Frontal cortex (tissue), 4 donors: Measurements from ENCODE around the gene ANKRD27. TPM values are rescaled to one million over a fixed set of nuclear protein-coding genes. Genes with fewer than 3 reads are reported as not detected.
A peak's percentile ranks its signal among the peaks of the same experiment; 100 is the strongest.
"Not testable (repeated sequence)": the region's sequence is repeated elsewhere in the genome, so short reads cannot be mapped to it uniquely, and the experiment has no call there.

Source experiments
- DNase-seq, 2 donors: peaks; one replicate each; pipeline ENCODE4 v3.0.0; 2012; ENCODE audit warnings: low spot score in 2 of 2
- FAIRE-seq: peaks from 2 replicates; lab custom pipeline; 2012; peaks lifted over from hg19 to GRCh38; lab: Jason Lieb, UNC
- total RNA-seq: library from RNA; depleted of rRNA; stranded (reverse); fragments of >200 nt; gene quantifications from one replicate; pipeline ENCODE4 v1.2.3, GENCODE V29; 2014
- donor health status: control.
- donor health status: control.
- donor health status: control.

Gene ANKRD27
- total RNA-seq, 1 donor from 2014 or later = 34.2 TPM

GRCh38 chr19:32661318-32661717, 13.7 kb downstream of the ANKRD27 start:
- DNase-seq (no peak), FAIRE-seq (no peak)

GRCh38 chr19:32658527-32658926, 16.5 kb downstream of the ANKRD27 start:
- DNase-seq (no peak), FAIRE-seq (no peak)

- no peak for FAIRE-seq
Observed at GRCh38 chr19:32658075-32658474, 16.9 kb downstream of the ANKRD27 start.

GRCh38 chr19:32656379-32656778, 18.6 kb downstream of the ANKRD27 start:
- not testable (repeated sequence) for FAIRE-seq

More at GRCh38 chr19:32658075-32658474, 16.9 kb downstream of the ANKRD27 start:
- no peak for DNase-seq

GRCh38 chr19:32653599-32653915, 21.4 kb downstream of the ANKRD27 start:
- FAIRE-seq (no peak), DNase-seq (no peak)

More at GRCh38 chr19:32656379-32656778, 18.6 kb downstream of the ANKRD27 start:
- DNase-seq = not testable (repeated sequence)

GRCh38 chr19:32652894-32653598, 21.9 kb downstream of the ANKRD27 start:
- peak in 1 of 2 donors; percentile 46 for DNase-seq

GRCh38 chr19:32652331-32652730, 22.6 kb downstream of the ANKRD27 start:
- not testable (repeated sequence) for FAIRE-seq, DNase-seq

More at GRCh38 chr19:32652894-32653598, 21.9 kb downstream of the ANKRD27 start:
- no peak for FAIRE-seq

GRCh38 chr19:32651729-32652140, 23.2 kb downstream of the ANKRD27 start:
- FAIRE-seq (no peak), DNase-seq (peak; percentile 54 to 65)

GRCh38 chr19:32650671-32651070, 24.3 kb downstream of the ANKRD27 start:
- FAIRE-seq = no peak
- no peak for DNase-seq

GRCh38 chr19:32649751-32650150, 25.2 kb downstream of the ANKRD27 start:
- DNase-seq = no peak
- FAIRE-seq = no peak

- no peak for DNase-seq
- no peak for FAIRE-seq
Observed at GRCh38 chr19:32647361-32647760, 27.6 kb downstream of the ANKRD27 start.

- no peak for DNase-seq
- no peak for FAIRE-seq
Observed at GRCh38 chr19:32646556-32646955, 28.4 kb downstream of the ANKRD27 start.

GRCh38 chr19:32642771-32643170, 32.2 kb downstream of the ANKRD27 start:
- DNase-seq = no peak
- FAIRE-seq = no peak

- no peak for DNase-seq
Observed at GRCh38 chr19:32638625-32639024, 36.4 kb downstream of the ANKRD27 start.

GRCh38 chr19:32637480-32637879, 37.5 kb downstream of the ANKRD27 start:
- DNase-seq = no peak
- no peak for FAIRE-seq

More at GRCh38 chr19:32638625-32639024, 36.4 kb downstream of the ANKRD27 start:
- no peak for FAIRE-seq

- DNase-seq (no peak), FAIRE-seq (no peak)
Observed at GRCh38 chr19:32631381-32631780, 43.6 kb downstream of the ANKRD27 start.

- no peak for DNase-seq
- FAIRE-seq = no peak
Observed at GRCh38 chr19:32630338-32630737, 44.6 kb downstream of the ANKRD27 start.

- DNase-seq (no peak), FAIRE-seq (no peak)
Observed at GRCh38 chr19:32627714-32628270, 47.2 kb downstream of the ANKRD27 start.

- FAIRE-seq = no peak
- no peak for DNase-seq
Observed at GRCh38 chr19:32626969-32627368, 48.0 kb downstream of the ANKRD27 start.

GRCh38 chr19:32624410-32624809, 50.6 kb downstream of the ANKRD27 start:
- DNase-seq = no peak
- FAIRE-seq = no peak

GRCh38 chr19:32622002-32622401, 53.0 kb downstream of the ANKRD27 start:
- FAIRE-seq (no peak), DNase-seq (no peak)
